ENCODE results near the gene NT5C1B.

The NT5C1B gene

GRCh38 chr2:18550433-18550832 lies 38.9 kb downstream of the NT5C1B start:
- DNase-seq = no peak

GRCh38 chr2:18549083-18549482 lies 40.3 kb downstream of the NT5C1B start:
- peak in 1 of 2 donors; percentile 52 for DNase-seq

- DNase-seq = no peak
These were observed 40.7 kb downstream of the NT5C1B start for GRCh38 chr2:18548621-18549020.

- DNase-seq = no peak
These were observed 42.8 kb downstream of the NT5C1B start for GRCh38 chr2:18546567-18546966.

- no peak for DNase-seq
These were observed 44.0 kb downstream of the NT5C1B start for GRCh38 chr2:18545384-18545783.

- DNase-seq = no peak
These were observed 45.2 kb downstream of the NT5C1B start for GRCh38 chr2:18544171-18544570.

GRCh38 chr2:18540872-18541271 lies 48.5 kb downstream of the NT5C1B start:
- DNase-seq = no peak

- no peak for DNase-seq
These were observed 52.7 kb downstream of the NT5C1B start for GRCh38 chr2:18536697-18537096.

GRCh38 chr2:18536100-18536499 lies 53.3 kb downstream of the NT5C1B start:
- DNase-seq = no peak

- DNase-seq = no peak
These were observed 58.2 kb downstream of the NT5C1B start for GRCh38 chr2:18531194-18531593.

- DNase-seq = no peak
These were observed 61.5 kb downstream of the NT5C1B start for GRCh38 chr2:18527822-18528221.

GRCh38 chr2:18527326-18527725 lies 62.0 kb downstream of the NT5C1B start:
- no peak for DNase-seq

GRCh38 chr2:18526429-18526828 lies 62.9 kb downstream of the NT5C1B start:
- DNase-seq = no peak

- no peak for DNase-seq
These were observed 63.5 kb downstream of the NT5C1B start for GRCh38 chr2:18525852-18526251.

- DNase-seq = no peak
These were observed 64.1 kb downstream of the NT5C1B start for GRCh38 chr2:18525236-18525635.

GRCh38 chr2:18522484-18523146 lies 66.8 kb downstream of the NT5C1B start:
- DNase-seq = no peak

- peak; percentile 61 to 64 for DNase-seq
These were observed 68.6 kb downstream of the NT5C1B start for GRCh38 chr2:18520451-18521425.

- no peak for DNase-seq
These were observed 69.4 kb downstream of the NT5C1B start for GRCh38 chr2:18519914-18520450.

GRCh38 chr2:18518116-18519111 lies 71.0 kb downstream of the NT5C1B start:
- DNase-seq = no peak

- DNase-seq = no peak
These were observed 72.0 kb downstream of the NT5C1B start for GRCh38 chr2:18517386-18517785.

GRCh38 chr2:18516112-18516511 lies 73.3 kb downstream of the NT5C1B start:
- DNase-seq = no peak
